Epithelial cell of proximal tubule (primary cell): Measurements from ENCODE around the gene HK2. TPM values are rescaled to one million over a fixed set of nuclear protein-coding genes. Genes with fewer than 3 reads are reported as not detected.

Experiments used
- DNase-seq: peaks from one replicate; pipeline ENCODE4 v3.0.0-alpha.2; 2011; ENCODE audit warnings: low read depth
- H3K4me3 ChIP-seq: 2 replicates; pipeline ENCODE4 v1.5.1; 2011; ENCODE audit warnings: low read depth, mild to moderate bottlenecking, low read length
- CTCF ChIP-seq: conservative IDR thresholded peaks from 2 replicates; pipeline ENCODE4 v1.5.1; 2012; ENCODE audit warnings: low read depth, mild to moderate bottlenecking, low read length
- total RNA-seq: library from RNA; depleted of rRNA; stranded (reverse); fragments of >200 nt; gene quantifications from 2 replicates; pipeline ENCODE4 v1.2.3, GENCODE V29; 2015

Gene HK2
- total RNA-seq, 1 donor from 2014 or later, result 17.6 TPM

GRCh38 chr2:74814102-74814501 lies 19.8 kb upstream of the HK2 start:
- no peak for DNase-seq
- no peak for TF ChIP-seq CTCF
- H3K4me3 ChIP-seq, result no peak overlapping the region

GRCh38 chr2:74815941-74816340 lies 18.0 kb upstream of the HK2 start:
- DNase-seq, result peak; percentile 74
- TF ChIP-seq CTCF, result no peak

GRCh38 chr2:74816540-74817303 lies 17.2 kb upstream of the HK2 start:
- DNase-seq, result no peak
- no peak for TF ChIP-seq CTCF
- no peak overlapping the region for H3K4me3 ChIP-seq

More at GRCh38 chr2:74815941-74816340, 18.0 kb upstream of the HK2 start:
- no peak overlapping the region for H3K4me3 ChIP-seq

- DNase-seq, result no peak
- no peak overlapping the region for H3K4me3 ChIP-seq
- no peak for TF ChIP-seq CTCF
These were observed 16.6 kb upstream of the HK2 start for GRCh38 chr2:74817304-74817675.

GRCh38 chr2:74819702-74820101 lies 14.2 kb upstream of the HK2 start:
- TF ChIP-seq CTCF, result no peak
- no peak overlapping the region for H3K4me3 ChIP-seq
- DNase-seq, result no peak

GRCh38 chr2:74821177-74822126 lies 12.5 kb upstream of the HK2 start:
- H3K4me3 ChIP-seq, result no peak overlapping the region
- TF ChIP-seq CTCF, result no peak
- no peak for DNase-seq
